Liver (tissue), 9 donors: ENCODE results near the gene ARID5A. TPM values are rescaled to one million over a fixed set of nuclear protein-coding genes. Genes with fewer than 3 reads are reported as not detected.

Source experiments
- DNase-seq: peaks from one replicate; pipeline ENCODE4 v3.0.0-alpha.2; 2017; ENCODE audit warnings: low spot score
- H3K27ac ChIP-seq, 2 donors: one replicate each; pipeline ENCODE4 v1.7.0; 2013; ENCODE audit warnings: inconsistent platforms in 2 of 2, low read length in 2 of 2, control low read depth in 1 of 2, low read depth in 1 of 2, mild to moderate bottlenecking in 1 of 2
- H3K27me3 ChIP-seq, 4 donors: one replicate each; pipeline versions ENCODE4 v1.6.1 to v1.7.0; 2013; ENCODE audit warnings: low read length in 3 of 4, inconsistent platforms in 1 of 4, mild to moderate bottlenecking in 1 of 4, moderate library complexity in 1 of 4; ENCODE audit not compliant: control insufficient read depth in 4 of 4, insufficient read depth in 4 of 4
- H3K36me3 ChIP-seq, 4 donors: one replicate each; pipeline versions ENCODE4 v1.6.1 to v1.7.0; 2013; ENCODE audit warnings: low read length in 3 of 4, mild to moderate bottlenecking in 3 of 4, low read depth in 1 of 4, moderate library complexity in 1 of 4; ENCODE audit not compliant: control insufficient read depth in 4 of 4, insufficient read depth in 3 of 4
- H3K4me1 ChIP-seq, 4 donors: one replicate each; pipeline versions ENCODE4 v1.6.1 to v1.7.0; 2013; ENCODE audit warnings: low read length in 3 of 4, mild to moderate bottlenecking in 3 of 4, moderate library complexity in 1 of 4; ENCODE audit not compliant: control insufficient read depth in 4 of 4, insufficient read depth in 4 of 4
- H3K4me3 ChIP-seq, 3 donors: one replicate each; pipeline versions ENCODE4 v1.6.1 to v1.7.0; 2013; ENCODE audit warnings: low read length in 3 of 3, control low read depth in 1 of 3, low read depth in 1 of 3, mild to moderate bottlenecking in 1 of 3
- H3K9ac ChIP-seq, 2 donors: one replicate each; pipeline ENCODE4 v1.7.0; 2013; ENCODE audit warnings: low read length in 2 of 2, mild to moderate bottlenecking in 2 of 2, moderate library complexity in 2 of 2, control low read depth in 1 of 2, low read depth in 1 of 2
- H3K9me3 ChIP-seq, 4 donors: one replicate each; pipeline versions ENCODE4 v1.6.1 to v1.7.0; 2013; ENCODE audit warnings: low read length in 3 of 4; ENCODE audit not compliant: control insufficient read depth in 4 of 4
- ATF3 ChIP-seq: IDR thresholded peaks from 2 replicates; pipeline ENCODE4 v1.6.1; 2016; ENCODE audit warnings: antibody characterized with exemption
- CTCF ChIP-seq: fragments of 150-350 bp; IDR thresholded peaks from 2 replicates; pipeline ENCODE4 v1.5.1; 2017; ENCODE audit warnings: improper control_type of control experiment, low read depth, low read length; ENCODE audit not compliant: missing input control
- EGR1 ChIP-seq, 2 donors: IDR thresholded peaks; 2 replicates each; pipeline ENCODE4 v1.6.1; 2016 to 2018; ENCODE audit warnings: antibody characterized with exemption in 2 of 2, low read depth in 2 of 2
- FOXA1 ChIP-seq: IDR thresholded peaks from 2 replicates; pipeline ENCODE4 v1.6.1; 2016; ENCODE audit warnings: antibody characterized with exemption
- FOXA2 ChIP-seq: IDR thresholded peaks from 2 replicates; pipeline ENCODE4 v1.6.1; 2016; ENCODE audit warnings: antibody characterized with exemption
- GABPA ChIP-seq, 2 donors: IDR thresholded peaks in 1 of 2; conservative IDR thresholded peaks in 1 of 2; 2 replicates each; pipeline ENCODE4 v1.6.1; 2016; ENCODE audit warnings: antibody characterized with exemption in 2 of 2, mild to moderate bottlenecking in 1 of 2, moderate library complexity in 1 of 2
- HNF4A ChIP-seq, 2 donors: conservative IDR thresholded peaks; 2 replicates each; pipeline ENCODE4 v1.6.1; 2016; ENCODE audit warnings: antibody characterized with exemption in 2 of 2, mild to moderate bottlenecking in 2 of 2
- HNF4G ChIP-seq: IDR thresholded peaks from 2 replicates; pipeline ENCODE4 v1.6.1; 2016; ENCODE audit warnings: antibody characterized with exemption
- MAX ChIP-seq: IDR thresholded peaks from 2 replicates; pipeline ENCODE4 v1.6.1; 2016; ENCODE audit warnings: antibody characterized with exemption
- NR2F2 ChIP-seq: IDR thresholded peaks from 2 replicates; pipeline ENCODE4 v1.6.1; 2016; ENCODE audit warnings: antibody characterized with exemption
- RAD21 ChIP-seq, 2 donors: IDR thresholded peaks; 2 replicates each; pipeline ENCODE4 v1.6.1; 2016; ENCODE audit warnings: antibody characterized with exemption in 2 of 2, mild to moderate bottlenecking in 2 of 2
- REST ChIP-seq: IDR thresholded peaks from 2 replicates; pipeline ENCODE4 v1.6.1; 2016; ENCODE audit warnings: antibody characterized with exemption, mild to moderate bottlenecking
- RXRA ChIP-seq, 2 donors: IDR thresholded peaks; 2 replicates each; pipeline ENCODE4 v1.6.1; 2017 to 2018; ENCODE audit warnings: antibody characterized with exemption in 2 of 2, mild to moderate bottlenecking in 1 of 2
- SP1 ChIP-seq: IDR thresholded peaks from 2 replicates; pipeline ENCODE4 v1.6.1; 2018; ENCODE audit warnings: antibody characterized with exemption, mild to moderate bottlenecking
- TAF1 ChIP-seq: conservative IDR thresholded peaks from 2 replicates; pipeline ENCODE4 v1.6.1; 2016; ENCODE audit warnings: antibody characterized with exemption, mild to moderate bottlenecking
- YY1 ChIP-seq: IDR thresholded peaks from 2 replicates; pipeline ENCODE4 v1.6.1; 2016; ENCODE audit warnings: antibody characterized with exemption, mild to moderate bottlenecking
- ZBTB33 ChIP-seq: IDR thresholded peaks from 2 replicates; pipeline ENCODE4 v1.6.1; 2016; ENCODE audit warnings: antibody characterized with exemption
- WGBS: extraction: QIAGEN DNeasy Blood & Tissue Kit; methylation state at CpG from one replicate; pipeline ENCODE4 v1.1.7; 2013; 5-methylcytosine and 5-hydroxymethylcytosine counted together
- polyA plus RNA-seq, 2 donors: library from polyadenylated mRNA; stranded (reverse) in 1 of 2; unstranded in 1 of 2; fragments of 200-250 nt in 1 of 2; fragments of >200 nt in 1 of 2; fragmentation: Nextera tagmentation in 1 of 2; extraction: Ambion mirVana in 1 of 2; gene quantifications; one replicate each; pipeline versions ENCODE4 v1.2.1 to v1.2.3, GENCODE V29; 2013 to 2015
- total RNA-seq, 2 donors: library from RNA; depleted of rRNA; stranded (reverse); fragments of >200 nt; gene quantifications; one replicate each; pipeline ENCODE4 v1.2.3, GENCODE V29; 2014
- donor health status: healthy.
- donor health status: healthy.
- donor health status: healthy.
- donor health status: healthy.
- donor health status: healthy.

Gene ARID5A
- total and polyA plus RNA-seq, 4 donors = 7.4 to 17.8 (median 11.0) TPM

GRCh38 chr2:96525211-96525507, 11.4 kb upstream of the ARID5A start:
- Histone ChIP-seq H3K27ac (no peak overlapping the region), H3K27me3 (no peaks in the 10 kb centered on the region), H3K9ac (no peak overlapping the region), H3K4me1 (peaks cover 0 to 2% (median 0%) of the 10 kb centered on the region in 4 donors), H3K4me3 (no peak overlapping the region), H3K36me3 (no peaks in the 10 kb centered on the region), H3K9me3 (no peaks in the 10 kb centered on the region)
- 94% methylated on average over 4 of the region's 4 CpGs for WGBS
- no peak for TF ChIP-seq FOXA2
- TF ChIP-seq EGR1 (IDR thresholded peaks at IDR 0.05; ENCODE audit: low read depth in 2 of 2) = no peak
- TF ChIP-seq NR2F2 = no peak
- no peak for TF ChIP-seq REST
- no peak for TF ChIP-seq YY1
- no peak for TF ChIP-seq ATF3
- TF ChIP-seq HNF4G = no peak
- no peak for DNase-seq

GRCh38 chr2:96526101-96526591, 10.4 kb upstream of the ARID5A start:
- WGBS = 93% methylated on average over 12 of the region's 12 CpGs
- no peaks in the 10 kb centered on the region for H3K36me3 ChIP-seq
- no peaks in the 10 kb centered on the region for H3K9me3 ChIP-seq
- no peaks in the 10 kb centered on the region for H3K27me3 ChIP-seq
- peaks cover 0 to 2% (median 0%) of the 10 kb centered on the region in 4 donors for H3K4me1 ChIP-seq
- H3K4me3 ChIP-seq = no peak overlapping the region
- TF ChIP-seq ATF3 (no peak), HNF4A (conservative IDR thresholded peaks at IDR 0.05) (no peak), FOXA2 (no peak), NR2F2 (no peak), RAD21 (IDR thresholded peaks at IDR 0.05) (no peak), ZBTB33 (no peak), REST (no peak), TAF1 (no peak), CTCF (no peak), FOXA1 (no peak), MAX (no peak), YY1 (no peak), GABPA (IDR thresholded peaks at IDR 0.05 in 1 of 2, conservative IDR thresholded peaks at IDR 0.05 in 1 of 2) (no peak), RXRA (IDR thresholded peaks at IDR 0.05) (no peak), SP1 (no peak)
- H3K9ac ChIP-seq = no peak overlapping the region
- DNase-seq = no peak
- H3K27ac ChIP-seq = no peak overlapping the region
